Keratinocyte (primary cell): Measurements from ENCODE around the gene WDSUB1.

Experiments
- CTCF ChIP-seq, 3 experiments: IDR thresholded peaks in 1 of 3; conservative IDR thresholded peaks in 1 of 3; optimal IDR thresholded peaks in 1 of 3; 2 replicates in 2 of 3; 3 replicates in 1 of 3; pipeline versions ENCODE3 to v1.5.1; 2011; ENCODE audit warnings: low read length in 3 of 3, mild to moderate bottlenecking in 3 of 3, moderate library complexity in 2 of 3, control low read depth in 1 of 3, inconsistent platforms in 1 of 3; ENCODE audit not compliant: insufficient read depth in 2 of 3; ENCODE audit errors: extremely low read depth in 1 of 3
- EZH2 ChIP-seq: IDR thresholded peaks from one replicate; pipeline ENCODE4 v1.6.1; 2012; ENCODE audit warnings: inconsistent platforms, mild to moderate bottlenecking, low read length, moderate library complexity

GRCh38 chr2:159286709-159287441, 372 bp upstream of the WDSUB1 start:
- TF ChIP-seq CTCF (optimal IDR thresholded peaks at IDR 0.05 in 1 of 3, IDR thresholded peaks at IDR 0.05 in 1 of 3, conservative IDR thresholded peaks at IDR 0.05 in 1 of 3; ENCODE audit: extremely low read depth in 1 of 3, insufficient read depth in 2 of 3, low read length in 3 of 3) (no peak), EZH2 (no peak)
